ENCODE measurements around the gene NAALADL2. TPM values are rescaled to one million over a fixed set of nuclear protein-coding genes. Genes with fewer than 3 reads are reported as not detected.
"Not testable (repeated sequence)": the region's sequence is repeated elsewhere in the genome, so short reads cannot be mapped to it uniquely, and the experiment has no call there.

Gene NAALADL2
- total RNA-seq, 1 experiment from 2014 or later, result 5.1 TPM

DNA sequence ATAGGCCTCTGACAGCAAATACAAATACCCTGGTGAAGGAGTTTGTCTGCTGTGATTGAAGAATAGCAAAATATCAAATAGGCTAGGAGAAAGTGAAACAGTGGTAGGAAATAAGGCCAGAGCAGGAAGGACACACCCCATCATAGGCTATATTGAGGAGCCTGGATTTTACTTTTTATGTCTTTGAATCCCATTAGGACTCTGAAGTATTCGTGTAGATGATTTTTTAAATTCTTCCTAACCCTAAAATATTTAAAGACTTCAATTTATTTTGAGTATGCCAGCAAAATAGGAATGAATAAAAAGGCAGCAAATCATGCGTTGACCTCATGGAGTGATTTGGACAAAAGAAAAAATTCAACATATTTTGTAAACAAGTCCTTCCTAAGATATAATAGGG is 562.8 kb downstream of the NAALADL2 start:
- no peak for DNase-seq (ENCODE audit: low read depth)

DNA sequence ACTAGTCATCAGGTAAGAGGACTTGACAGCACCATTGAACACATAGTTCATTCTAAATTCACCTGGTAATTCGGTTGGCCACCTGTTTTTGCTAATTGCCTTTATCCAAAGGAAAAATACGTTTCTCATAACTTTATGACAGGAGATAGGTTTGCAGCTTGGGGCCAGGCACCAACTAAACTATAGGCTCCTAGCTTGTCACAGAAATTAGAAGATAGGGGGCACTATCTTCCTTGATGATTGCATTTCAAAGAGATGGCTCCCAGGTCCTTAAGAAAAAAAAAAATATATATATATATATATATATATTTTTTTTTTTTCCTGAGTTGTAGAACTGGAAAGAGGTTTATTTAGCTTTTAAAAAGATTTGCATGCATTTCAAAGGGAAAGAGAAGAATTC is 563.6 kb downstream of the NAALADL2 start:
- DNase-seq (ENCODE audit: low read depth), result no peak

DNA sequence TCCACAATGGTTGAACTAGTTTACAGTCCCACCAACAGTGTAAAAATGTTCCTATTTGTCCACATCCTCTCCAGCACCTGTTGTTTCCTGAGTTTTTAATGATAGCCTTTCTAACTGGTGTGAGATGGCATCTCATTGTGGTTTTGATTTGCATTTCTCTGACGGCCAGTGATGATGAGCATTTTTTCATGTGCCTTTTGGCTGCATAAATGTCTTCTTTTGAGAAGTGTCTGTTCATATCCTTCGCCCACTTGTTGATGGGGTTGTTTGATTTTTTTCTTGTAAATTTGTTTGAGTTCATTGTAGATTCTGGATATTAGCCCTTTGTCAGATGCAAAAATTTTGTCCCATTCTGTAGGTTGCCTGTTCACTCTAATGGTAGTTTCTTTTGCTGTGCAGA is 564.7 kb downstream of the NAALADL2 start:
- DNase-seq (ENCODE audit: low read depth), result not testable (repeated sequence)

DNA sequence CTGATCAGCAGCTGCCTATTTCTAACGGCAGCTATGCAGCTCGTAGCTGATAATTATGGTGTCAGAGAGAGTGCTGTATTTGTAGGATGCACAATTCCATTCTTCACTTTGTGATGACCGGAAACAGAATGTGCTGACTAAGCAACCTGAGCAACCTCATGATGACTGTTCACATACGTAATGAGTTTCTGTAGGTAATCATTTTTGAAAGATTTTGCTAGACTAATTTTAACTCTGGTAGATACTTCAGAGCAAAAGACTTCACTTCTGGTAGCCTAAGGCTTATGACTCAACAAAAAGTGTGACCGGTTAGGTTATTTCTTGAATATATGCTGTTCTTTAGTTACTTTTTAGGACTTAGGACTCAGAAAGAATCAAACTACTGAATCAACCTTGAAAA is 567.7 kb downstream of the NAALADL2 start:
- DNase-seq (ENCODE audit: low read depth), result peak; percentile 82

DNA sequence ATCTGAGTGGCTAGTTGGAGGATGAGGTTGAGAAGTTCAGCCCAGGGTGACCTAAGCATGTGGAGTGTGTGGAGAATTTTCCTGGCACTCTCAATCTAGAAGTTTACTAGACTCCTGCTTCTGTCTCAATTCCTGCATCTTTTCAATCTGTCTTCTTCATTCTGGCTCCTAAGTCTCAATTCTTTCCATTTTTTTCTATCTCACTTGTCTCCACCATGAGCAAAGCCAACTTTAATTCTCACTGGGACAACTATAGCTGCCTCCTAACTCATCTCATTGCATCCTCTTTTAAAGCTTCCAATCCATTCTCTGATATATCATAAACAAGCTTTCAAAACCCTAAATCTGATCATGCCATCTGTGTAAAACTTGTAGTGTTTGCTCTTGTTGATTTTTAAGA is 569.3 kb downstream of the NAALADL2 start:
- DNase-seq (ENCODE audit: low read depth), result no peak

DNA sequence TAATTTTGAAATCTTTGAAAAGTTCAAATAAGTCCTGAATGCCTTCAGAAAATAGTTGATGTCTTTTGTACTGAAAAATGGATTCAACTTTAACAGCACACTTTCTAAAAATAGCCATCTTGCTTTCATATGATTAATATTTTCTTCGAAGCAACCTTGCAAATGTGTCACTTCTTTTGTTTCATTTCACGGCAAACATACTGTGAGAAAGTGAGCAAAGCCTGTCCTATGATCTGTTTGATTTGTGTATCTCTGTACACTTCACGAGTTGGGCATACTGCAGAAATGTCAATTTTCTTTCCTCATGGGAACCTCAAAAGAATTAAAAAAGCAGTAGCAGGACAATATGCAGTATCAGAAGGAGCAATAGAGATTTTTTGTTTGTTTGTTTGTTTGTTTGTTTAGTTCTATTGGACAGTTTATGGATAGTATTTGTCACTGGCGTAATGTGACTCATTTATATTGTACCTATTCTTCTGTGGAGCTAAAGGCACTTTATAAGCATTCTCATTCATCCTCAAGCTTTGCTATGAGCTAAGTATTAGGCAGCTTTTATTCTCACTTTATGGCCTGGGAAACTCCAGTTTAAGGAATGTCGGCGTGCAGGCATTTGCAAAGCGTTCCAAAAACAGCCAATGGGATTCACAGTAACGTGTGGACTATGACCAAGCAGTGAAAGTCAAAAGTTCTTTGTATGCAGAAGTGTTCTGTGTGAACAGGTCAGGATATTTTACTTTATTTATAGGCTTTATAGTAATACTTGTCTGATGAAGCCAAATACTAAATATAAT is 572.0 kb downstream of the NAALADL2 start:
- DNase-seq (ENCODE audit: low read depth), result peak; percentile 51

DNA sequence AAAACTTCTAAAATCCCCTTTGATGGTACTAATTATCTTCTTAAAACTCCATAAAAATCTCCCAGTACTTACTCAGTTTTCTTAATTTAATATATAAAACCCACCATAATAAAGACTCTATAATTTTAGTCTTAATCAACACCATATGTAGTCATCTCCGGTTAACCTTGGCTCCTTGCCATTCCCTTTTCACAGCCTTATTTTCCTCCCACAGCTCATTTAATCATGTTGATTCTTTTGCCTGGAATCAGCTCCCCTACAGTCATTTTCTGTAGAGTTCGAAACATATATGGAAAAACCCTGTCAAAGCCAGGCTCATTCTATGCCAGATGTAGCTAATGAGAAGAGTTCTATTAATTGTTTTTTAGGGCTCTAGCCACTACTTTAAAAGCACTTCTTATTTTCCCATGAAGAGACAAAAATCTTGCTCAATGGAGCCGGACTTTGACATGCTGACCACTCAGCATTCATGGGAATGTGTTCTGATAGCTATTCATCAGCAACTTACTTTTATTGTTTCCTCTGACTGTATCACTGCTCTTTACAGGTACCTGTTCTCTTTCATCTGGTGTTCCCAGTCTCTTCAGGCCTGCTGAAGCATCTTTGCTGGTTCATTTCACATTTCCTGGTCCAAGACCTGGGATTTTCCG is 573.4 kb downstream of the NAALADL2 start:
- DNase-seq (ENCODE audit: low read depth), result peak; percentile 57

DNA sequence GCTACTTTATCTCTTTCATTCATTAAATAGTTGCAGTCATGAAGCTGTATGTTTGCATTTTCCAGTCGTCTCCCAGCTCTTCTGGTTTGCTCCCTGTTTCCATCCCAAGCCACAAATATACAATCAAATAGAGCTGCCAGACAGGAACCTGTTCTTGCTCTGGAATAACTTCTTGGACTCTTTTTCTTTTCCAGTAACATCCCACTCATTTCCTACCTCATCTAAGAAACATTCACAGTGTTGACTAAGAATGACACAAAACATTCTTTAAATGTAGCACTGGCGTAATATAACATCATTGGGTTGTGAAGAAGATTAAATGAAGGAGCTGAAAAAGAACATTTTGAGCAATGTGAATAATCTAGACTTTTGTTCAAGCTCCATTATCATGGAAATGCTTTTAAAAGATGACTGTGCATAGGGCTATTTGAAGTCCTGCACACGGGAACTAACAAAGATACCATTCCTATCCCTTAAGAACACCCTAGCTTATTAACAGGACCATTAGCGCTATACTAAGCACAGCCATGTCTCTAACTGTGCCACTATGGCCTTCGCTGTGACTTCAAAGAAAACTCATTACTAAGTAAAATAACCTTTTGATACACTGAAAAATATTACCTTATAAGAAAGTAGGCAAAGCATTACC is 574.0 kb downstream of the NAALADL2 start:
- DNase-seq (ENCODE audit: low read depth), result peak; percentile 46

DNA sequence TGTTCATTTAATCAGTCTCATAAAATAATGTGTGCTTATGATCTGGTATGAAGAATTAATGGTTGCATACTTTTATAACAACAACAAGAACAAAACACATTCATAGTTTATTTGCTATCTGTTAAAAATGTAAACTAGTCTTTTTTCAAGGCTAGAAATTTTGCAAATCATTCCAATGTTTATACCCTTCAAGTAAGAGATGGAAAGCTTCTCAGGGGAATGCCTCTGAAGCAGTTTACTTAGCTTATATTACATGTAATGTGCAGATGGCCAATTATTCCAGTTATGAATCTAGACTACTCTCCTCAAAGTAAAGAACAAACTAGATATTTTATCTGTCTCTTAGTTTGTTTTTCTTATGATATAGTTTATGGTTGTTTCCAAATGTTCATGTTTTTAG is 575.4 kb downstream of the NAALADL2 start:
- DNase-seq (ENCODE audit: low read depth), result no peak

DNA sequence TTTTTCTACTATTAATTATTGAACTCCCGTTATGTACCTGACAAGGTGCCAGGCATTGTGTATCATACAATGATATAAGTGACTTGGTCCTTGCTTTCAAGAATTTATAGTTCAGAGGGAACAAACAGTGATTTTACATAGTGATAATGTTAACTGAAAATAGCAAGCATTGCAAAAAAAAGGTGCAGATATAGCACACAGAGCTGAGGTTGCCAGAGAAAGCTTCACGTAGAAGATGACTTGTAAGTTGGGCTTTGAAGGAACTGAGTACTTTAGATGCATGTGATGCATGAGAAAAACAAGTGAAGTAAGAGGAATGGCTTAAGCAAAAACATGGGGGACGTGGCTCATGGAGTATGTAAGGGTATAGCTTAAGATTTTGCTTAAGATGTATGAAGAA is 584.5 kb downstream of the NAALADL2 start:
- no peak for DNase-seq (ENCODE audit: low read depth)

DNA sequence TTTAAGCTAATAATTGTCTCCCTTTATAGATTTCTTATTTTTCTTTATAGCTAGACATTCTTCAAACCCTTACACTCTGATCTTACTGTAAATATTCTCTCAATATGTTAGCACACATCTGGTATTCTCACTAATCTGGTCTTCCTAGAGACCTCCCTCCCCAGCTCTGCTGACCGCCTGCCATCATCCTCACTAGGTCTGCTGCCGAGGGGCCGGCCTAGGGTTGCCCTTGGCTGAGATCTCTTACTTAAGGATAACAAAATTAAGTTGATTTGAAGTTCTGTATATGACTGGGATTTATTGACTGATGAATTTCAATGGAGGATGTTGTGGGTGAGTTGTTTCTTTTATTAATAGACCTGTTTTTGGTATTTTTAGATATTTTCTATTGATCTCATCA is 586.6 kb downstream of the NAALADL2 start:
- no peak for DNase-seq (ENCODE audit: low read depth)

DNA sequence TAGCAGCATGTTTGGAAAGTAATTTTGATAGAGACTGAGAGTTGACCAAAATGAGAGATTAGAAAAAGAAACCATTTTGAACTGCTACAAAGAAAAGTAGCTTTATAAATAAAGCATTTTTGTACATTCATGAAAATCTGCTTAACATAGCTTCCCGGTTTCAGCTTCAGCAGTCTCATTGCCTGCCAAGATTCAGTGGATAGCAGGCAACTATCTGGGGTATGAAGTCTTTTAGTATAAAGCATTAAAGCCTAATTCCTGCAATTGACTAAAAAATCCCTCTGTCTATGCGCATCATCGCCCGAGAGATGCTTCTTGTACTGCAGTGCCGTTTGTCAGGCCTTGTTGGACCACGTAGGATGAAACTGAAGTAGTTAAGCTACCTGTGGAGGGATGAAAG is 588.4 kb downstream of the NAALADL2 start:
- no peak for DNase-seq (ENCODE audit: low read depth)

DNA sequence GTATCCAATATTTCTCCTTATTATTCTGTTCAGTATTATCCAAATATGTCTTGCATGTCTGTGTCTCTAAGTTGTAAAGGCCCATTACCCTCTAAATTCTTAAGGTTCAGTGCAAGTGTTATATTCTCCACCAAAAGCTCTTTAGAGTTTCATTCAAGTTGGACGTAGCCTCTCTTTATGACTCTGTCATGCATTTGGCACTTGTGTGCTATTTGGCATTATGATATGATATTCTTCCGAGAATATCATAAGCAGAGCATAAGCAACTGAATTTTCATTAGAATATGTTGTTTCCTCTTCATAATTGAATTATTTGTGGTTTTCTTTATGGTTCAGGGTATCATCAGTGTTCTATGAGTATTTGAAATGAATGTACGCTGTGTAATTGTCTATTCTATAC is 594.2 kb downstream of the NAALADL2 start:
- DNase-seq (ENCODE audit: low read depth), result no peak

DNA sequence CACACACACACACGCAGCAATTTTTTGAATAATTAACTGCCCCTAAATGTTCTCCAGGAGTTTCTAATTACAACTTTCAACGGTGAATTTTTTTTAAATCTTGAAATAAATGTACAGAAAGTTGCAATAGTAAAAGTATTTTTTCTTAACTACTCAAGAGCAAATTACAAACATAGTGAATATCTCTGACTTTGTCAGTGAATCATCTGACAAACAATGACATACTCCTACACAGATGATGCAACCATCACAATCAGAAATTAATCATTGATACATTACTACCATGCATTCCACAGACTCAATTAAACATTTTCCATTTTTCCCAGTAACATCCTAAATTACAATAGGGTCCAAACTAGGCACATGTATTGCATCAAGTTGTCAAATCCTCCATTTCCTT is 597.3 kb downstream of the NAALADL2 start:
- peak; percentile 8 for DNase-seq (ENCODE audit: low read depth)

DNA sequence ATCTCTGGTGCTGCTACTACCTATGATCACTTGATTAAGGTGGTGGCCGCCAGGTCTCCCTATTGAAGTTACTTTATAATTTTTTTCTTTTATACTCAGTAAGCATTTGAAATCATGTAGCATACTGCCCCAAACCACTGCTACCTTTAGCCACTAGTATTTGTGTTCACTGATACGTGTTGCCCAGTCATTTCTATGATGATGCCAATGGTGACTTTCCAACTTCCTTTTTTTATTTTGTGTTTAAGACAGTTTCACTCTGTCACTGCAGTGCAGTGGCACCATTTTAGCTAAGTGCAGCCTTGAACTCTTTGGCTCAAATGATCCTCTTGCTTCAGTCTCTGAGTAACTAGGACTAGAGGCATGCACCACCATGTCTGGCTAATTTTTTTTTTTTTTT is 598.2 kb downstream of the NAALADL2 start:
- DNase-seq (ENCODE audit: low read depth), result no peak

DNA sequence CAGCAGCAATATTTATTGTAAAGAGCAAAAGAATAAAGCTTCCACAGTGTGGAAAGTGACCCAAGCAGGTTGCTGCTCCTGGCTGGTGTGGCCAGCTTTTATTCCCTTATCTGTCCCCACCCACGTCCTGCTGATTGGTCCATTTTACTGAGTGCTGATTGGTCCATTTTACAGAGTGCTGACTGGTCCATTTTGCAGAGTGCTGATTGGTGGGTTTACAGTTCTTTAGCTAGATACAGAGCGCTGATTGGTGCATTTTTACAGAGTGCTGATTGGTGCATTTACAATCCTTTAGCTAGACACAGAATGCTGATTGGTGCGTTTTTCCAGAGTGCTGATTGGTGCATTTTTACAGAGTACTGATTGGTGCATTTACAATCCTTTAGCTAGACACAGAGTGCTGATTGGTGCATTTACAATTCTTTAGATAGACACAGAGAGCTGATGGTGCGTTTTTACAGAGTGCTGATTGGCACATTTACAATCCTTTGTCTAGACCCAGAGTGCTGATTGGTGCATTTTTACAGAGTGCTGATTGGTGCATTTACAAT is 601.8 kb downstream of the NAALADL2 start:
- DNase-seq (ENCODE audit: low read depth), result not testable (repeated sequence)

DNA sequence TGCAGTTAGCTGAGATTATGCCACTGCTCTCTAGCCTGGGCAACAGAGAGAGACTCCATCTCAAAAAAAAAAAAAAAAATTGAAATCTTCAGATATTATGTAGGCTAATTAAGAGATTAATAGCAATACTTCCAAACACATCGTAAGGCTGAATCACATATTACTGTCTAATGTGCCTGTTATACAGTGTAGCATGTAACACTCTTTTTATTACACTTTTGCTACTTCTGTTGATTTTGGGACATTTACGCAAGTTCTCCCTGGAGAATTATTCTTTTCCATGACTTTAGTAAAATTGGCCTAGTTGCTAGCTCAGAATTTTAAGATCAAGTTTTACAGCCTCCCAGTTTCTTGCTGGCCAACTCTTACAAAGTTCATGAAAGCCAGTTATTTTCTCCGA is 605.2 kb downstream of the NAALADL2 start:
- DNase-seq (ENCODE audit: low read depth), result no peak

DNA sequence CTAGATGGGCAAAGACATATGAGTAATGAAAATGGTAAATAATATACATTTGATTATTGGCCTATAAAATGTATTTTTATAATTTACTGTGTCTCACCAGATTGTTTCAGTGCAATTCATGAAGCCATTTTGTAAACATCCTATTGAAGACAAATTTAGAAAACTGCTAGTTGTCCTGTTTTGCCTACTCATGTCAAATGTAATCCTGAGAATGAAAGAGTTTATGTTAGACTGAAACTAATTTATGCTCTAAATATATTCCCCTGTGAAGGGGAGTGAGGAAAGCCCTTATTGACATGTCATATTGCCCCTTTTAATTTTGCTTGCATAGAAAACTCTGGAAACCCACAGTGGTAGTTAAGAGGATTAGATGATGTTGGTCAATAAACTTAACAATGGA is 610.0 kb downstream of the NAALADL2 start:
- no peak for DNase-seq (ENCODE audit: low read depth)

DNA sequence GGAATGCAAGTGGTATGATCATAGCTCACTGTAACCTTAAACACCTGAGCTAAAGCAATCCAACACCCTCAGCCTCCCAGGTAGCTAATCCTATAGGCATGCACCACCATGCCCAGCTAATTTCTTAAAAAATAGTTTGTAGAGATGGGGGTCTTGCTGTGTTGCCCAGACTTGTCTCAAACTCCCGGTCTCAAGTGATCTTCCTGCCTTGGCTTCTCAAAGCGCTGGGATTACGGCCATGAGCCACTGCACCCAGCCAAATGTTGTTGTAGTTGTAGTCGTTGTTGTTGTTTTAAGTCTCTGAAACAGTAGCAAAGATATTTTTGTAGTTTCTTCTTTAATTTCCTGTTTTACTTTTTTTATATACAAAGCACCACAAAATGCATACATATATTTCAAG is 616.6 kb downstream of the NAALADL2 start:
- no peak for DNase-seq (ENCODE audit: low read depth)

DNA sequence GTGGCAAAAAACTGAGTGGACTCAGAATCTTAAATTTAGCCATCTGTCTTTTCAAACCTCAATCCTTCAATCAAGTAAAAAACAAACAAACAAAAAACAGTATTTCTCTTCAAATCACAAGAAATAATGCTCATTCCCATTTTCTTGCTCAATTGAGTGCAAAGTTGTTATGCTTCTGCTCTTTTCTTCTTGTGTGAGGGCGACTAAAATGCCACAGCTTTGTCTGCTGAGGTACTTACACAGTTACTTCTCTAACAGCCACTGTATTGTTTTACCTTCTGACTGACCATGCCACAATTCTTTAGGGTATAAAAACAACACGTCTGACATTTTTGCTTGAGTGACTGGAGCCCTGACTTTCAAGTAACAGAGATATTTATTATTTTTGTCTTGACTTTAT is 617.4 kb downstream of the NAALADL2 start:
- no peak for DNase-seq (ENCODE audit: low read depth)

DNA sequence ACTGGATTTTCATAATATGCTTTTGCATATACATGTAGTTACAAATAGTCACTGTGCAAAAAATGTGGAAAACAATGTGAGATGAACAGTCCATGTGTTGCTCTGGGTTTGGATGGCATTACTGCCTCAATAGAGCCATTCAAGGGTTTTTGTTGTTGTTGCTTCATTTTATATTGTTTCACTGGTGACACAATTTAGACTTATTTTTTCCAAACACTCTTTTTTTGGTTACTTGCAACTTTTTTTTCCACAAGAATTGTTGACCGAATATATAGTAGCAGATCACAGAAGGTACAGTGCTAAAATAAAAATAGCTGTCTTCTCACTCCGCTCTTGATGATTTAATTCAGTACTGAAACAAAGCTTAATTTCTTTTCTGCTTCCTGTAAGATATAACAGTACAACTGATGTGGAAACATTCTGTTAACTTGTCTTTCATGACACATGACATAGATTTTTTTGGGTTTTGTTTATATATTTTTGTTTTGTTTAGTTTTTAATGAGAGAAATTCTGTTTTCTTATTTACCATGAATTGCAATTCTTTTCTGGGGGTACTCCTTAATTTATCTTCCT is 618.6 kb downstream of the NAALADL2 start:
- DNase-seq (ENCODE audit: low read depth), result no peak

DNA sequence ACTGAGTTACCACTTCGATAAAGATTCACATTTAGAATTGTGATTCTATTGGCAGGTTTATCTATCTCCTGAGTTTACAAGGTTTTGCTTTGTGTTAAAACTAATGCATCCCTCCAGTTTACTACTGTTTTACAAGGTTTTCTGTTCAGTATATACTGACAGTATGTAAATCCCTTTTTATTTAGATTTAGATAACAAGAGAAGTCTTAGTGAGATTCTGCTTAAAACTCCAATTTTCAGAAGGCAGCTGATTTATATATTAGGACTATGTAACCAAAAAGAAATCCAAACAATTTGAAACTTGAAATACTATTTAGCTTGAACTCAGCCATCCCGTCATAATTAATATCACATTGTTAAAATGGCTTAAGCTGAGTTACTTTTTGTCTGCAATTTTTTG is 619.2 kb downstream of the NAALADL2 start:
- DNase-seq (ENCODE audit: low read depth), result no peak
